Osteocyte (in vitro differentiated cells): Measurements from ENCODE around the gene SOD3. TPM values are rescaled to one million over a fixed set of nuclear protein-coding genes. Genes with fewer than 3 reads are reported as not detected.

Experiments
- DNase-seq: peaks from one replicate; pipeline ENCODE4 v3.0.0; 2021; ENCODE audit warnings: mixed read lengths; ENCODE audit not compliant: unreplicated experiment; ENCODE audit errors: extremely low spot score
- H3K27ac Mint-ChIP-seq: one replicate; pipeline ENCODE4 v1.8.0; 2021; ENCODE audit warnings: mild to moderate bottlenecking, mixed read lengths; ENCODE audit not compliant: unreplicated experiment
- H3K27me3 Mint-ChIP-seq: one replicate; pipeline ENCODE4 v1.8.0; 2021; ENCODE audit warnings: mixed read lengths; ENCODE audit not compliant: unreplicated experiment
- H3K36me3 Mint-ChIP-seq: one replicate; pipeline ENCODE4 v1.8.0; 2021; ENCODE audit warnings: mixed read lengths; ENCODE audit not compliant: unreplicated experiment
- H3K4me1 Mint-ChIP-seq: one replicate; pipeline ENCODE4 v1.8.0; 2021; ENCODE audit warnings: mixed read lengths; ENCODE audit not compliant: unreplicated experiment
- H3K4me3 Mint-ChIP-seq: one replicate; pipeline ENCODE4 v1.8.0; 2021; ENCODE audit warnings: mild to moderate bottlenecking, moderate library complexity, mixed read lengths; ENCODE audit not compliant: unreplicated experiment
- H3K9me3 Mint-ChIP-seq: one replicate; pipeline ENCODE4 v1.8.0; 2021; ENCODE audit warnings: mixed read lengths; ENCODE audit not compliant: unreplicated experiment
- CTCF ChIP-seq: fragments of 200-600 bp; sonication (generic); IDR thresholded peaks from 2 replicates; pipeline ENCODE4 v1.5.0; 2021; ENCODE audit warnings: antibody characterized with exemption, mild to moderate bottlenecking, moderate library complexity
- total RNA-seq: library from RNA; stranded (reverse); gene quantifications from 2 replicates; pipeline ENCODE4 v1.2.1, GENCODE V29; 2021

Gene SOD3
- total RNA-seq, 1 donor from 2014 or later: 3.4 TPM

- DNase-seq: no peak
- Mint-ChIP-seq H3K9me3 (no peaks in the 10 kb centered on the region), H3K27me3 (no peaks in the 10 kb centered on the region), H3K36me3 (no peaks in the 10 kb centered on the region), H3K4me1 (peaks cover 32% of the 10 kb centered on the region), H3K4me3 (no peak overlapping the region), H3K27ac (peak overlapping the region; percentile 89)
- TF ChIP-seq CTCF: no peak
Observed at GRCh38 chr4:24770667-24771066, 24.7 kb upstream of the SOD3 start.

GRCh38 chr4:24771241-24771640, 24.1 kb upstream of the SOD3 start:
- Mint-ChIP-seq H3K4me3 (no peak overlapping the region), H3K27ac (no peak overlapping the region), H3K27me3 (no peaks in the 10 kb centered on the region), H3K9me3 (no peaks in the 10 kb centered on the region), H3K4me1 (peaks cover 34% of the 10 kb centered on the region), H3K36me3 (no peaks in the 10 kb centered on the region)
- DNase-seq: peak; percentile 10
- TF ChIP-seq CTCF: no peak

- Mint-ChIP-seq H3K27me3 (no peaks in the 10 kb centered on the region), H3K4me3 (no peak overlapping the region), H3K27ac (no peak overlapping the region), H3K9me3 (no peaks in the 10 kb centered on the region), H3K4me1 (peaks cover 34% of the 10 kb centered on the region), H3K36me3 (no peaks in the 10 kb centered on the region)
- peak; percentile 54 for DNase-seq
- no peak for TF ChIP-seq CTCF
Observed at GRCh38 chr4:24772061-24772705, 23.2 kb upstream of the SOD3 start.

- peaks cover 40% of the 10 kb centered on the region for H3K4me1 Mint-ChIP-seq
- no peaks in the 10 kb centered on the region for H3K36me3 Mint-ChIP-seq
- H3K9me3 Mint-ChIP-seq: no peaks in the 10 kb centered on the region
- DNase-seq: peak; percentile 11
- no peak overlapping the region for H3K27ac Mint-ChIP-seq
- no peaks in the 10 kb centered on the region for H3K27me3 Mint-ChIP-seq
- no peak overlapping the region for H3K4me3 Mint-ChIP-seq
- no peak for TF ChIP-seq CTCF
Observed at GRCh38 chr4:24772952-24773351, 22.4 kb upstream of the SOD3 start.

GRCh38 chr4:24774452-24774851, 20.9 kb upstream of the SOD3 start:
- Mint-ChIP-seq H3K27ac (no peak overlapping the region), H3K36me3 (no peaks in the 10 kb centered on the region), H3K4me1 (peaks cover 48% of the 10 kb centered on the region), H3K9me3 (no peaks in the 10 kb centered on the region), H3K4me3 (no peak overlapping the region), H3K27me3 (no peaks in the 10 kb centered on the region)
- no peak for DNase-seq
- TF ChIP-seq CTCF: no peak
